COLO668 (cell line): Measurements from ENCODE around the gene CYP1B1.

ENCODE experiments used
- DNase-seq: peaks from one replicate; lab custom pipeline; 2025; ENCODE audit not compliant: unreplicated experiment; lab: John Stamatoyannopoulos, UW

Gene CYP1B1

DNA sequence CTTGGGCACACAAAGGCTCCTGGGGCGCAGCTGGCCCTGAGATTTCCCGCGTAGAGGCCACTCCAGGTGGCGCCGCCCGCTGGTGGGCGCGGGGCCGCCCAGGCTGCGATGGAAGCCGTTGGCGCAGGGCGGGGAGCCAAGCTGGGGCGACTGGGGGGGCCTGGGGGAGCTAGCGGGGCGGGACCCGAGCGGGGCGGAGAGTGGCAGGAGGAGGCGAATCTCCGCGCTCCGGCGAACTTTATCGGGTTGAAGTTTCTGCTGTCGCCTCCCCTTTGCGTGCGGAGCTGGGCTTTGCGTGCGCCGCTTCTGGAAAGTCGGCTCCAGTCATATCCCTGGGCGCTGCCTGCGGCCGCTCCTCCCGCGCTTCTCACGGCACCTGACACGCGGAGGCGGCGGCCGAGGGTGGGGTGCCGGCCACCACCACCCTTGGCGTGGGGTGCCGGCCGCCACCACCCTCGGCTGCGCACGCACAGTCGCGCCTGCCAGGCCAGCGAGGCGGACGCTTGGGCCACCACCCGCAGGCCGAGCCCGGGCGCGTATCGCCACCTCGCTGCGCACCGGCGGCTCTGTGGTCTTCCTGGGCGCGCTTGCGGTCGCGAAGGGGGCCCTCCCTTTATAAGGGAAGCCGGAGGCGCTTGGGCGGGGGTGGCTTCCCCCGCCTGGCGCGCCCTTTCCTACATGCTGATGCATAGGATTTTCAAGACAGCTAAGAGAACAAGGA, 919 bp upstream of the CYP1B1 start:
- DNase-seq, result peak; percentile 63

DNA sequence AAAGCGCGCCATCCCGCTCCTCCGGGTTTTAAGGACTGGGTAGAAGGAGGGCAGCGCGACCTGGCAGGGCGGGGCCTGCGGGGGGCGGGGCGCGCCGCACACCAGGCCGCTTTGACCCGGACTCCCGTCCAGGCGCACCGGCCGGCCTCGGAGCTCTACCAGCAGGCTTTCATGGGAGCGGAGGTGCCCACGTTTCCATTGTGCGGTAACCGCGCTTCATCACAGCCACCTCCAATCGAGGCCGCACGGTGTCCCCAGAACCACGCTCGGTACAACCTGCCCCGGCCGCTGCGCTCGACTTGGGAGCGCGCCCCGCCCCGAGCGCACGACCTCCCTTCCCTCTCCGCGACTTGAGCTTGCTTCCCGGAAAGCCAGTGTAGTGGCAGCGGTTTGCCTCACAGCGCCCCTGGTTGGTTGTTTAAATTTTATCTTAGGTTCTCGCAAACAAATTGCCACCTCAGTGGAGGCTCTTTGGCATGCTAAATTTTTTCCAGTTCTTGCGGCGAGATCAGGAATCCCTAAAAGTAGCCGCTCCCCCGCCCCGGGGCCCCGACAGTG, 280 bp upstream of the CYP1B1 start:
- DNase-seq, result peak; percentile 60

DNA sequence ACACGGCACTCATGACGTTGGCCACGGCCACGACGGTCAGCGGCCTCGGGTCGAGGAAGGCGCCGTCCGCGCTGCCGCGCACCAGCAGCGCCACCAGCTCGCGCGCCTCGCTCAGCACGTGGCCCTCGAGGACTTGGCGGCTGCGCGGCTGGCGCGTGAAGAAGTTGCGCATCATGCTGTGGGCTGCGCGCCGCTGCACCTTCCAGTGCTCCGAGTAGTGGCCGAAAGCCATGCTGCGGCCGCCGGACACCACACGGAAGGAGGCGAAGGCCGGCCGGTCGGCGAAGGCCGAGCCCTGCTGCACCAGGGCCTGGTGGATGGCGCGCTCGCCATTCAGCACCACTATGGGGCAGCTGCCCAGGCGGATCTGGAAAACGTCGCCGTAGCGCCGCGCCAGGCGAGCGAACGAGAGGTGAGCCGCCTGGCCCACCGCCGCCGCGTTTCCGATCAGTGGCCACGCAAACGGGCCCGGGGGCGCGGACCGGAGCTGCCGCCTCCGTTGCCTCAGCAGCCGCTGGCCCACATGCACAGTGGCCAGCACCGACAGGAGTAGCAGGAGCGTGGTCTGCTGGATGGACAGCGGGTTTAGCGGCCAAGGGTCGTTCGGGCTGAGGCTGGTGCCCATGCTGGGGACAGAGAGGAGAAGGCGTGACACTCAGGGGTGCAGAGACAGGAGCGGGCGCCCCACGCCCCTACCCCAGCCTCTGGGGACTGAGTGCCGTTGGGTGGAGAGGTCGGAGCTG, 1.0 kb downstream of the CYP1B1 start:
- peak; percentile 17 for DNase-seq

DNA sequence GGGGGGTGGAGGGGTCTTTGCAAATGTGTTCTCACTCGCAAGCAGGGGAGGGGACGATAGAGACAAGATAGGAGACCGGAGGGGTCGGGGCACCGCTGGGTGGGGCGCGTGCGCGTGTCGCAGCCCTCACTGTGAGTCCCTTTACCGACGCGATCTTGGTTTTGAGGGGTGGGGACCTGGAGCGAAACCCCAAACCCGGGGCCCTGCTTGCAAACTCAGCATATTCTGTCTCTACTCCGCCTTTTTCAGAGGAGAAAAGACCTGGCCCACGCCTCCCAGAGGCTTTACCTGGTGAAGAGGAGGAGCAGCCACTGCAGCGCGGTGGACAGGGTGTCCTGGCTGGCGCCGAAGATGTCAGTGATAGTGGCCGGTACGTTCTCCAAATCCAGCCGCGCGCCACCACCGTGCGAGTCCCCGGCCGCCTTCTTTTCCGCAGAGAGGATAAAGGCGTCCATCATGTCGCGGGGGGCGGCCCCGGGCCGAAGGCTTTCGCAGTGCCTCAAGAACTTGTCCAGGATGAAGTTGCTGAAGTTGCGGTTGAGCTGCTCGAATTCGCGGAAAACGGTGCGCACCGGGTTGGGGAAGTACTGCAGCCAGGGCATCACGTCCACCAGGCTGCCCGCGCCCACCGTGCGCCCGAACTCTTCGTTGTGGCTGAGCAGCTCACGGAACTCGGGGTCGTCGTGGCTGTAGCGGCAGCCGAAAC, 1.7 kb downstream of the CYP1B1 start:
- no peak for DNase-seq

DNA sequence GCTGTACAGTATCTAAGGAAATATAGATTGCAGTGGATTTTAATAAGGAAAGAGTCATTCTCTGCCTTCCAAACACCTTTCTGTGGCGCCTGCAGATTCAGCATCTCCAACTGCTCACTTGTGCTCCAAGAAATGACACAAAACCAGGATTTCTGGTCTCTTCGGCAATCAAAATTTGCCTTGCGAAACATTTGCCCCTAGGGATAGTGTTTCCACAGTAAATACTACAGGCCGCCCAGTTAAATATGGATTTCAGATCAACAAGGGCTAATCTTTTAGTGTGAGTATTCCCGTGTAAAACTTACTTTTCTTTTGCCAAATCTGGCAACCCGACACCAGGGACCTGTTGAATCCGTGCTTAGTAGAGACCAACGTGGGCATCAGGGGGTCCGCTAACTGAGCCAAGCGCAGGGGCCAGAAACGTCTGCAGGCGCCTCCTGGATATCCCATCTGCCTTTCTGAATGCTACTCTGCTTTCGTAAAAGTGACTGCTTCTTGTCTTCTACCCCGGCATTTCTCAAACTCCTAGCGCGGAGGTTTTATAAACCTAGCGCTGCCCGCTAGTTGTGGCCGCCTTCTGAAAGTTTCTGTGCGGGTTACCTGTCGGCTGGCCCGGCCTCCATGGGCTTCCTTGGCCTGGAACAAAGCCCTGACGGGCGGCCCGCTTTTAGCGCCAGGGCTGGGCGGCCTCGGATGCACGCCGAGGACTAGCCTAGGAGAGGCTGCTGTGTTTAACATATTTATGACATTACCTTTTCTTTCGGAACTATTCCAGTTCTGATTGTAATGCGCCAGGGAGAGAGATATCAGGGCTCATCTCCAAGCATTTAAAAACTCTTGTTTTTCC, 2.5 kb downstream of the CYP1B1 start:
- no peak for DNase-seq

DNA sequence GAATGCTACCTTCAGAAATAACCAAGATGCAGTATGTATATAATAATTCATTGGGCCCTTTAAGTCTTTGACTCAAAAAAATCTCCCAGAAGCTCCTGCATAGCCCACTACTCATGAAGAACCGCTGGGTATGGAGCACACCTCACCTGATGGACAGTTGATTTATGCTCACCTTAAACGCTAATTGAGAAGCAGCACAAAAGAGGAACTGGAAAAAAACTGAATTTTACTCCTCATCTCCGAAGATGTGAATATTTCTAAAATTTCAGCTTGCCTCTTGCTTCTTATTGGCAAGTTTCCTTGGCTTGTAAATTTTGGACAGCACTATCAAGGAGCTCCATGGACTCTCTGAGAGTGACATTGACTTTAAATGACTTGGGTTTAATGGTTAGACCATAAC, 5.5 kb downstream of the CYP1B1 start:
- no peak for DNase-seq

DNA sequence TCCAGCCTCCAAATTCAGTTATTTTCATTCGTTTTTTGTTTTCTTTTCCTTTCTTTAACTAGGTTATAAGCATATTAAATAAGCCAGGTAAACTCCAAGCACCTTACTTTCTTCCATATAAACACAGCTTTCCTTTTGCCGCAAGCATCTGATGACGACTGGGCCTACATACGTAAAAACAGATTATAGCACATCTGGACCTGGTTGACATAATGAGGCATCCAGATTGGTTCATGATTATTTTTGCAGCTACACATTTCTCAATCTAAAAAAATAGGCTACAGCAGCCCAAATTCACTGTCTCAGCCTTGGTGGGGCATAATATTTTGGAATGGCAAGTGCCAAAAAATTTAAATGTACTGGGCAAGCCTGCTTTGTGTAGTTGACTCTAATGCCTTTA, 7.7 kb downstream of the CYP1B1 start:
- DNase-seq, result no peak

DNA sequence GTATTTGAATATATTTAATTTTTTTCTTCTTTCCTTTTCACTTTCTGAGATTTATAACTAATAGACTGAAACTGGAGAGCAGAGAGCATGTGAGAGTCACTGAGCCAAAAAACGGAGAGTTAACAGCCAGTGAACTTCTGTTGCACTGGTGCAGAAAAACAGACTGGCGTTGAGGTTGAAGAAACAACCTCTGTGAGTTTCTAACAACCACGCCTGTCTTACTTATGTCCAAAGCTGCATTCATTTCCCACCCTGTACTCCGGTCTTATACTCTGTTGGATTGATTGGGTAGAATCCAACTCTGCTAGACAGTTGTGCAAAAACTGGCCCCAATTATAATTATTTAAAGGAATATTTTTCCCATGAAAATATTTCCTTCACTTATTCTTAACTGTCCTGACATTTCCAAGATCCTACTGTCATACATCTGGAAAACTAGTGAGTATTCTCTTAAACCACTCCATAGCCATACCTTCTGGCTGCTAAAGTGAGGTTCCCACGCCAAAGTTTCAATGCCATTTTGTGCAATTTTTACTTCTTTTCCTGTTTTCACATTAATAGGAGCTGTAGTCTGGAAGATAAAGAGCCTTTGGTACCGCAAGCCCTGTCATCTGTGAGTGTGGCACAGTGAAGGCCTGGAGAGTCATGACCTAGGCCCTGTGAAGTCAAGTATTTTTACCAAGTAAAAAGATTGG, 9.4 kb downstream of the CYP1B1 start:
- DNase-seq, result no peak

DNA sequence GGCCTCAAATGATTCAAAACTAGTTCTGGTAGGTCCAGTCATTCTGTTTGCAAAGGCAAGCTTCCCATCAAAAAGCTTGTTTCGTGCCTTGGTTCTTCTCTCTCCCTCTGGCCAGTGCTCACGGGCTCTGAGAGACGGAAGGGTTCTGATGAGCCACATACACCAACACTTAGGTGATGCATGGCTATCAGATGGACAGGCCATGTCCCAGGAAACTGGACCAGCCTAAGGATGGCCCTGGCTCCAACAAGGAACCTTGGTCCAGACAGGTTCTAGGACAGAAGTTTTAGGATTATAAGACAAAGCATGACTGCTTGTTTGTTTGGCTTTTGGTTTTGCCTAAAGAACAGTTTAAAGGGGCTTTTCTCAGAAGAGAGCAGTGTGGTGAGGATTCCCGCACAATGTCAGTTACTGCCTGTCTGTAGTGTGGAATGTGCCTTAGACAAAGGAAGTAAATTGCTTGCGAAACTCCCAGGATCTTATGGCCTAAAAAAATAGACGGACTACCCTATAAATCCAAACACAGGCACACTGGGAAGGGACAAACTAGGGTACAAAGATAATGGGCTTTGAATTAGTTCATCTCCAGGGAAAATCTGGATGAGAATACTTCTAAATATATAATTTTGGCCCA, 10.3 kb downstream of the CYP1B1 start:
- DNase-seq, result no peak

DNA sequence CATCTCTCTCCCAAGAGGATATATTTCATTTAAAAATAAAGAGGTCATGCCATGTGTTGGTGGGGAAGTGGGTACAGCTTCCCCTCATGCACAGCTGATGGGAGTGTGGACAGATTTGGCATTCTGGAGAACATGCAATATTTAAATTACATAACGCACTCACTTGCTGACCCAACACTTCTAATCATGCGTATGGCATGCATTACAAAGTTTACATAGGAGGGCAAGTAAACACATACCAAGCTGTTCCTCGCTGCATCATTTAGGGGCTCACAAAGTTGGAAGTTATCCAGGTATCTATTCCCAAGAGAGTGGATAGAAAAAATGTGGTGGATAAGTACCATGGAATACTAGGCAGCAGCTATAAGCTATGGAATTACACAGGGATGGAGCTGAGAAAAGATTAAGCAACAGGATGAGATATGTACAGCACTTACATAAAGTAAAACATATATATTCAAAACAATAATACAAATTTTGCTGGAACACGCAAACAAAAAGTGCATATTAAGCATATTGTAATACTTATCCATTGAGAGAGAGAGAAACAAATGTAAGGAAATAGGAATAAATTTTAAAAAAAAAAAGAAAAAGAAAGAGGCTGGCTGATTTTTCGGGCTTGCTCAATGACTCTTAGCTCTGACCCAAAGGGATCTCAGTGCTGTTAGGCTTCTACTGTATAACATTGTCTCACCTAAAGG, 11.0 kb downstream of the CYP1B1 start:
- DNase-seq, result no peak

DNA sequence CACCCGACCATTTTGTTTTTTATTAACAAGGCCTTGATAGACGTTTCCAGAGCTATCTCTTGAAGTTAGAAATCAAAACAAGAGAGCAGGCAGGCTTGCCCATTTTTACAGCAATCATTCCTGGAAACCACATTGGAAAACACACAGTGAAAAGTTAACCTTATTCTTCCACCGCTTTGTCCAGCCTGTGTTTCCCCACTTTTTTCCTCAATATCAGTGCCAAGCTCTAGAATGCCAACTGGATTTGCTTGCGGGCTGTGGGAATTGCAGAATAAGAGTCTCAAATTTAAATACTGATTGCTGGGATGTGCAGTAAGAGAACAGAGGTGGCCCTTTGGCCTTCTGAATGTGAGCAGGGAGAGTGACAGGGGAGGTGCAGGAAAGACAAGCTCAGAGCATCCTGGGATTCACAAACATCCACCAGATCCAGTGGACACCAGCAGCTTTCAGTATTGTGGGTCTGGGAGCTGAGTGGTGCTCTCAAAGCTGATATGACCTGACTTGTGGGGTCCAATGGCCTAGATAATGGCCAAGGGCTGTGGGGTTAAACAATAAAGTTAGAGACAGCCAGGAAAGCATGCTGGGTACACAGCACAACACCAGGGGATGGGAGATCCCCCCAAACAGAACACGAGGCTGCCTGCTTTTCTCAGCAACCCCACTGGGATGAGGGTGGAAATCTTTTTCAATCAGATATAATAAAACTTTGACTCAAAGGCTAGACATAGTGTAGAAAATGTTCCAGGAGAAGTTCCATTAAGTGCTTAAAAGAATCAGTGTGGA, 15.5 kb downstream of the CYP1B1 start:
- no peak for DNase-seq

DNA sequence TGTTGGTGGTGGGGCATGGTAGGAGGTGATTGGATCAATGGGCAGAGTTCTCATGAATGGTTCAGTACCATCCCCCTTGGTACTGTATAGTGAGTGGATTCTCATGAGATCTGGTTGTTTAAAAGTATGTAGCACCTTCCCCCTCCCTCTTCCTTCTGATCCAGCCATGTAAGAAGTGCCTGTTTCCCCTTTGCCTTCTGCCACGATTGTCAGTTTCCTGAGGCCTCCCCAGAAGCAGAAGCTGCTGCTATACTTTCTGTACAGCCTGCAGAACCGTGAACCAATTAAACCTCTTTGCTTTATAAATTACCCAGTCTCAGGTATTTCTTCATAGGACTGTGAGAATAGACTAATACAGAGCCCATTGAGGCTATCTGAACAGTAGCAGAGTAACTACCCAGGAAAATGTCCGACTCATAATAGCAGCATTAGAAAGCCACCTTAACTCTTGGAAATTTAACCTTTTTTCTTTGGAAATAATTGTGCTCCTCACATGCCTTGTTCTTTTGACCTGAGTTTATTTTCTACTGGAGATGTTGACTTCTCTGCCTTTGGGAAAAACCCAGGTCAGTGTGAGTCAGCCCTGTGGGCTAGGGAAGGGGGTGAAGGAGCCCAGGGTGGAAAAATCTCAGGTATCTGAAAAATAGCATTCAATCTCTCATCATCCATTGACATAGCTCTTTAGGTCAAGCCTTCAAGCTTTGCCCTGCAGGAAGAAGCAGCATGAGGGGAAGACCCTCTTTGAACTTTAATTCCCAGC, 18.1 kb downstream of the CYP1B1 start:
- no peak for DNase-seq

DNA sequence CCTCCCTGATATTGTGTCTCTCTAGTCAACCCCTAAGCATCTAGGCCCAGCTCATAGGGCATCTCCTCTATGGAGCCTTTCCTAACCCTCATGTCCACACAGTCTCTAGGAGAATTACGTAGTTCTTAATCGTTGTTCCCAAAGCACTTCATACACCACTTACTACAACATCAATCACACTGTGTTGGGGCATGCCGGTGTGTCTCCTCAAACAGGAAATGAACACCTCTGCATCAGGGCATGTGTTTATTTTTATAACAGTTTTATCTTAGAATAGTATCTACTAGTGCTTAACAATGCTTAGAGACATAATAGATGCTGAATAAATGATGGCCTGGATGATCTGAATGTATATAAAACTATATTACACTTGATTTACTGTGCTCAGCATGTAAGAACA, 19.7 kb downstream of the CYP1B1 start:
- DNase-seq, result no peak

DNA sequence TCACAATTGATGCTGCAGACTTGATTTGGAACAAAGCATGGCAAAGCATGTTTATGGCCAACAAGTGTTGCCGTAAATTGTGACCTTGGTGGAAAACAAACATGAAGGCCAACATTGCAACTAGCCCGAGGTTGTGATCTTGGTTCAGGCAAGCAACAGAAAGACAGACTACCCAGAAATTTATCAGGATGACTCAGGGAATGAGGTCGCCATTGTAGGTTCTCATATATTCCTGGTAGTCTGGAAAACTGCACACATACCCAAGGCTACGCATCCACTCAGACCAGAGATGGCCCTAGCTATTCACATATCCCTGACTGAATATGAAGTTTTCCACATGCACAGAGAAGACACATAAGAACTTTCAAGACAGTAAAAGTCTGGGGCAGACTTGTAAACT, 30.1 kb downstream of the CYP1B1 start:
- no peak for DNase-seq

DNA sequence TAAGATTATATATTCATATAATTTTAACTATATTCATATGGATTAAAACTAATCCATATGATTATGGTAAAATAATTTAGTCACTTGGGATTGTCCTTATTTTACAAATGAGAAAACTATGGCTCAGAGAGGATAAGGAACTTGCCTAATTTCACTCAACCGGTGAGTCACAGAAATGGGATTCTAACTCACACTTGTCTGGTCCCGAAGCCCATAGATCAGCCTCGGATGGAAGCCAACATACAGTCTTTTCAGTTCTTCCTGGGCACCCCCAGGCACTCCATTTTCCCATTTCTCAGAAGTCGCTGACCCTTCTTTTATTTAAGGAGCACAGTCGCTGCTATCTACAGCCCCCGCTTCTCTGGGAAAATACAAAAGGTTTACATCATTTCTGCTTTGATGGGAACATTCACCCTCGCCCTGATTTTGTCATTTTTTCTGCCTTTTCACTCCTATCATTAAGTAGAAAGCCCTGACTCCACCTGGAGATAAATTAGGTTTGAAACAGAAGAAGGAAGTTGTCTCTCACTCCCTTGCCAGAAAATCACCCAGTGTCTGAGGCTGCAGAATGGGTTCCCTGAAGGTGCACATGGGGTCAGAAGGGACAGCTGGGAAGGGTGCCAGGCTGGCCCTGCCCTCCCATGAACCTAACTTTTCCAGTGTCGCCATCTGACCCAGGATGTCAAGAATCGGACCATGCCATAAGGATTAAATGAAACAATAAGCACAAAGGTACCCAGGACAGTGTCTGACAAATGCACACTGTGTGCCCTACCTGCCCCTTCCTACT, 36.6 kb downstream of the CYP1B1 start:
- DNase-seq, result no peak

DNA sequence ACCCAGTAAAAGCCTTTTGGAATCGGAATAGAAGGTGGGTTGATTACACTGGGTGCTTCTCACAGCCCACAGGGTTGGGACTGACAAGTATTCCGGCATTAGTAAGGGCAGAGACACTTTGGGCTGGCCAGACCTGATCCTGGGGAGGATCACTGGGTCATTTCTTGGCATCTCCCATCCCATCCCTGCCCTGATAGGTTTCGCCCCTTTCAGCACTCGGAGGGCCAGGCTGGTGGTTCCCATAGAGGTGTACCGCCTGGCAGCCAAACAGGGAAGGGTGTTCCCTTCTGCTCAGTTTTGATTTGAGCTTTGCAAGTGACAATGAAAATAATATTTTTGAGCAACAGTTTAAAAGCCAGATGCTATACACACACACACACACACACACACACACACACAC, 37.3 kb downstream of the CYP1B1 start:
- no peak for DNase-seq
